Measurements from ENCODE around the gene CEP57L1. TPM values are rescaled to one million over a fixed set of nuclear protein-coding genes. Genes with fewer than 3 reads are reported as not detected.
"Not testable (repeated sequence)": the region's sequence is repeated elsewhere in the genome, so short reads cannot be mapped to it uniquely, and the experiment has no call there.

CEP57L1 gene
- total and polyA plus RNA-seq, 4 donors = 3.8 to 22.1 (median 10.2) TPM

- Histone ChIP-seq H3K4me1 (ENCODE audit: control insufficient read depth in 4 of 4, insufficient read depth in 4 of 4, low read length in 3 of 4) (peaks cover 0 to 5% (median under 1%) of the 10 kb centered on the region in 4 donors), H3K27ac (ENCODE audit: low read depth in 1 of 2, low read length in 2 of 2) (no peak overlapping the region), H3K9ac (ENCODE audit: low read depth in 1 of 2, low read length in 2 of 2) (no peak overlapping the region), H3K4me3 (ENCODE audit: low read depth in 1 of 3, low read length in 3 of 3) (no peak overlapping the region), H3K36me3 (ENCODE audit: control insufficient read depth in 4 of 4, insufficient read depth in 3 of 4, low read depth in 1 of 4, low read length in 3 of 4) (no peaks in the 10 kb centered on the region), H3K9me3 (ENCODE audit: control insufficient read depth in 4 of 4, low read length in 3 of 4) (no peaks in the 10 kb centered on the region), H3K27me3 (ENCODE audit: control insufficient read depth in 4 of 4, insufficient read depth in 4 of 4, low read length in 3 of 4) (no peaks in the 10 kb centered on the region)
- WGBS = 67% methylated on average over 3 of the region's 3 CpGs
- TF ChIP-seq CTCF (IDR thresholded peaks at IDR 0.05; ENCODE audit: low read depth, low read length, missing input control) (no peak), HNF4A (conservative IDR thresholded peaks at IDR 0.05) (no peak), JUND (IDR thresholded peaks at IDR 0.05) (no peak), FOXA1 (IDR thresholded peaks at IDR 0.05) (no peak), YY1 (IDR thresholded peaks at IDR 0.05) (no peak), FOXA2 (IDR thresholded peaks at IDR 0.05) (no peak), RXRA (IDR thresholded peaks at IDR 0.05) (no peak)
- no peak for DNase-seq (ENCODE audit: low spot score)
Measured at GRCh38 chr6:109186012-109186411, 90.7 kb downstream of the CEP57L1 start.

GRCh38 chr6:109187399-109188114 is 92.2 kb downstream of the CEP57L1 start:
- DNase-seq (ENCODE audit: low spot score) = peak; percentile 57

GRCh38 chr6:109188115-109188411 is 92.8 kb downstream of the CEP57L1 start:
- Histone ChIP-seq H3K27ac (ENCODE audit: low read depth in 1 of 2, low read length in 2 of 2) (no peak overlapping the region), H3K36me3 (ENCODE audit: control insufficient read depth in 4 of 4, insufficient read depth in 3 of 4, low read depth in 1 of 4, low read length in 3 of 4) (no peaks in the 10 kb centered on the region), H3K4me1 (ENCODE audit: control insufficient read depth in 4 of 4, insufficient read depth in 4 of 4, low read length in 3 of 4) (peaks cover 0 to 3% (median 0%) of the 10 kb centered on the region in 4 donors), H3K27me3 (ENCODE audit: control insufficient read depth in 4 of 4, insufficient read depth in 4 of 4, low read length in 3 of 4) (no peaks in the 10 kb centered on the region), H3K4me3 (ENCODE audit: low read depth in 1 of 3, low read length in 3 of 3) (no peak overlapping the region), H3K9me3 (ENCODE audit: control insufficient read depth in 4 of 4, low read length in 3 of 4) (no peaks in the 10 kb centered on the region), H3K9ac (ENCODE audit: low read depth in 1 of 2, low read length in 2 of 2) (no peak overlapping the region)
- 21% methylated on average over 5 of the region's 5 CpGs for WGBS
- no peak for DNase-seq (ENCODE audit: low spot score)
- TF ChIP-seq FOXA1 (IDR thresholded peaks at IDR 0.05) = no peak
- no peak for TF ChIP-seq RXRA (IDR thresholded peaks at IDR 0.05)
- TF ChIP-seq JUND (IDR thresholded peaks at IDR 0.05) = no peak
- TF ChIP-seq YY1 (IDR thresholded peaks at IDR 0.05) = no peak
- no peak for TF ChIP-seq ATF3 (IDR thresholded peaks at IDR 0.05)
- no peak for TF ChIP-seq EGR1 (IDR thresholded peaks at IDR 0.05; ENCODE audit: low read depth in 2 of 2)
- TF ChIP-seq ZBTB33 (IDR thresholded peaks at IDR 0.05) = no peak
- no peak for TF ChIP-seq GABPA (IDR thresholded peaks at IDR 0.05 in 1 of 2, conservative IDR thresholded peaks at IDR 0.05 in 1 of 2)
- no peak for TF ChIP-seq HNF4G (IDR thresholded peaks at IDR 0.05)

More at GRCh38 chr6:109187399-109188114, 92.2 kb downstream of the CEP57L1 start:
- H3K9me3 ChIP-seq (ENCODE audit: control insufficient read depth in 4 of 4, low read length in 3 of 4) = no peaks in the 10 kb centered on the region
- peaks cover 0 to 5% (median 0%) of the 10 kb centered on the region in 4 donors for H3K4me1 ChIP-seq (ENCODE audit: control insufficient read depth in 4 of 4, insufficient read depth in 4 of 4, low read length in 3 of 4)
- no peaks in the 10 kb centered on the region for H3K27me3 ChIP-seq (ENCODE audit: control insufficient read depth in 4 of 4, insufficient read depth in 4 of 4, low read length in 3 of 4)
- no peak overlapping the region for H3K27ac ChIP-seq (ENCODE audit: low read depth in 1 of 2, low read length in 2 of 2)
- no peaks in the 10 kb centered on the region for H3K36me3 ChIP-seq (ENCODE audit: control insufficient read depth in 4 of 4, insufficient read depth in 3 of 4, low read depth in 1 of 4, low read length in 3 of 4)
- no peak overlapping the region for H3K4me3 ChIP-seq (ENCODE audit: low read depth in 1 of 3, low read length in 3 of 3)
- TF ChIP-seq RAD21 (IDR thresholded peaks at IDR 0.05) = peak; percentile 99
- peak; percentile 95 for TF ChIP-seq CTCF (IDR thresholded peaks at IDR 0.05; ENCODE audit: low read depth, low read length, missing input control)
- TF ChIP-seq FOXA1 (IDR thresholded peaks at IDR 0.05) = no peak
- TF ChIP-seq TAF1 (conservative IDR thresholded peaks at IDR 0.05) = no peak
- 15% methylated on average over 5 of the region's 5 CpGs for WGBS
- no peak overlapping the region for H3K9ac ChIP-seq (ENCODE audit: low read depth in 1 of 2, low read length in 2 of 2)

- H3K9ac ChIP-seq (ENCODE audit: low read depth in 1 of 2, low read length in 2 of 2); H3K27me3 ChIP-seq (ENCODE audit: control insufficient read depth in 4 of 4, insufficient read depth in 4 of 4, low read length in 3 of 4); H3K4me3 ChIP-seq (ENCODE audit: low read depth in 1 of 3, low read length in 3 of 3); H3K9me3 ChIP-seq (ENCODE audit: control insufficient read depth in 4 of 4, low read length in 3 of 4); DNase-seq (ENCODE audit: low spot score); H3K36me3 ChIP-seq (ENCODE audit: control insufficient read depth in 4 of 4, insufficient read depth in 3 of 4, low read depth in 1 of 4, low read length in 3 of 4); H3K27ac ChIP-seq (ENCODE audit: low read depth in 1 of 2, low read length in 2 of 2): not testable (repeated sequence)
- H3K4me1 ChIP-seq (ENCODE audit: control insufficient read depth in 4 of 4, insufficient read depth in 4 of 4, low read length in 3 of 4) = peaks cover 0 to 12% (median 10%) of the 10 kb centered on the region in 4 donors
Measured at GRCh38 chr6:109191368-109191767, 96.1 kb downstream of the CEP57L1 start.

All from liver (tissue), 9 donors.